HG03045 (cell line): Measurements from ENCODE around the gene ARID3A.
"Not testable (repeated sequence)": the region's sequence is repeated elsewhere in the genome, so short reads cannot be mapped to it uniquely, and the experiment has no call there.

Experiments
- ATAC-seq: cut with Tn5 transposase; IDR thresholded peaks from one replicate; pipeline ENCODE4 v1.9.1; 2021; ENCODE audit warnings: mild to moderate bottlenecking, moderate library complexity; ENCODE audit not compliant: unreplicated experiment

ARID3A gene

GRCh38 chr19:890831-891230, 35.0 kb upstream of the ARID3A start:
- ATAC-seq = no peak

- not testable (repeated sequence) for ATAC-seq
Observed at GRCh38 chr19:891421-892200, 34.2 kb upstream of the ARID3A start.

- no peak for ATAC-seq
Observed at GRCh38 chr19:892243-892893, 33.5 kb upstream of the ARID3A start.

- peak; percentile 76 for ATAC-seq
Observed at GRCh38 chr19:892894-893689, 32.7 kb upstream of the ARID3A start, which contains the start of the genes MED16 and RNU6-9. Gene MED16 (minus strand): TSS chr19:893187. CDS start chr19:891131, 2,056 bp downstream. Gene RNU6-9 (plus strand): TSS chr19:893484.

- ATAC-seq = no peak
Observed at GRCh38 chr19:896434-896833, 29.4 kb upstream of the ARID3A start.

GRCh38 chr19:896999-897398, 28.8 kb upstream of the ARID3A start:
- no peak for ATAC-seq

- no peak for ATAC-seq
Observed at GRCh38 chr19:897442-898039, 28.3 kb upstream of the ARID3A start.

GRCh38 chr19:898663-899062, 27.2 kb upstream of the ARID3A start:
- ATAC-seq = no peak

- ATAC-seq = no peak
Observed at GRCh38 chr19:899336-900042, 26.3 kb upstream of the ARID3A start.

GRCh38 chr19:900043-900301, 25.9 kb upstream of the ARID3A start:
- no peak for ATAC-seq

- ATAC-seq = no peak
Observed at GRCh38 chr19:900302-901111, 25.3 kb upstream of the ARID3A start.

GRCh38 chr19:901216-902092, 24.4 kb upstream of the ARID3A start:
- ATAC-seq = no peak

- no peak for ATAC-seq
Observed at GRCh38 chr19:902093-902370, 23.8 kb upstream of the ARID3A start.

- ATAC-seq = no peak
Observed at GRCh38 chr19:902446-903226, 23.2 kb upstream of the ARID3A start.

GRCh38 chr19:903266-903797, 22.5 kb upstream of the ARID3A start:
- no peak for ATAC-seq

- no peak for ATAC-seq
Observed at GRCh38 chr19:904545-904944, 21.3 kb upstream of the ARID3A start.

- no peak for ATAC-seq
Observed at GRCh38 chr19:906480-906879, 19.4 kb upstream of the ARID3A start.

GRCh38 chr19:907183-907853, 18.5 kb upstream of the ARID3A start:
- no peak for ATAC-seq
